GM12878 (cell line): Measurements from ENCODE around the gene CES3. TPM values are rescaled to one million over a fixed set of nuclear protein-coding genes. Genes with fewer than 3 reads are reported as not detected.
A peak's percentile ranks its signal among the peaks of the same experiment; 100 is the strongest.

Experiments
- BACH1 ChIP-seq: fragments of 450-650 bp; IDR thresholded peaks from 2 replicates; pipeline ENCODE4 v1.6.1; 2017; ENCODE audit warnings: mild to moderate bottlenecking, borderline replicate concordance
- CHD1 ChIP-seq: IDR thresholded peaks from 2 replicates; pipeline ENCODE4 v1.6.1; 2012; ENCODE audit warnings: low read depth, low read length, improper control_type of control experiment
- CREM ChIP-seq: IDR thresholded peaks from 2 replicates; pipeline ENCODE4 v1.6.1; 2014; ENCODE audit warnings: antibody characterized with exemption, low read depth
- EZH2 ChIP-seq: IDR thresholded peaks from 2 replicates; pipeline ENCODE4 v1.6.1; 2012; ENCODE audit warnings: low read depth, mild to moderate bottlenecking, control low read depth, inconsistent platforms, low read length, borderline replicate concordance; ENCODE audit not compliant: control insufficient read depth
- FOXM1 ChIP-seq: IDR thresholded peaks from 2 replicates; pipeline ENCODE4 v1.6.1; 2012; ENCODE audit warnings: low read depth, mild to moderate bottlenecking, inconsistent platforms, low read length, moderate library complexity
- GABPA ChIP-seq: IDR thresholded peaks from 2 replicates; pipeline ENCODE4 v1.6.1; 2014; ENCODE audit warnings: antibody characterized with exemption, low read depth, mild to moderate bottlenecking, inconsistent platforms
- HCFC1 ChIP-seq: fragments of 150-350 bp; IDR thresholded peaks from 2 replicates; pipeline ENCODE4 v1.6.1; 2014; ENCODE audit warnings: low read length
- HDGF ChIP-seq: fragments of 450-650 bp; IDR thresholded peaks from 2 replicates; pipeline ENCODE4 v1.6.1; 2016; ENCODE audit warnings: antibody characterized with exemption
- JUNB ChIP-seq: IDR thresholded peaks from 2 replicates; pipeline ENCODE4 v1.6.1; 2016; ENCODE audit warnings: antibody characterized with exemption, mild to moderate bottlenecking
- KAT2A ChIP-seq: conservative IDR thresholded peaks from 2 replicates; pipeline ENCODE4 v1.6.1; 2011; ENCODE audit warnings: low read depth, low read length; ENCODE audit not compliant: control insufficient read depth
- MYC ChIP-seq: IDR thresholded peaks from 2 replicates; pipeline ENCODE4 v1.6.1; 2011; ENCODE audit warnings: mild to moderate bottlenecking, low read length, moderate library complexity, inconsistent platforms; ENCODE audit not compliant: insufficient read depth, insufficient replicate concordance, insufficient read length, severe bottlenecking
- RAD21 ChIP-seq: IDR thresholded peaks from 2 replicates; pipeline ENCODE4 v1.6.1; 2011; ENCODE audit warnings: mild to moderate bottlenecking, low read depth, low read length, moderate library complexity; ENCODE audit not compliant: insufficient read depth
- SMAD5 ChIP-seq: IDR thresholded peaks from 2 replicates; pipeline ENCODE4 v1.6.1; 2016; ENCODE audit warnings: antibody characterized with exemption, low read depth
- SMARCA5 ChIP-seq: fragments of 450-650 bp; IDR thresholded peaks from 2 replicates; pipeline ENCODE4 v1.6.1; 2017; ENCODE audit warnings: mild to moderate bottlenecking
- SREBF1 ChIP-seq: IDR thresholded peaks from 2 replicates; pipeline ENCODE4 v1.6.1; 2012; ENCODE audit warnings: mild to moderate bottlenecking, low read length
- TCF7 ChIP-seq: IDR thresholded peaks from 2 replicates; pipeline ENCODE4 v1.6.1; 2014; ENCODE audit warnings: antibody characterized with exemption, borderline replicate concordance
- ZBED1 ChIP-seq: IDR thresholded peaks from 2 replicates; pipeline ENCODE4 v1.6.1; 2016; ENCODE audit warnings: borderline replicate concordance
- ZNF384 ChIP-seq: IDR thresholded peaks from 2 replicates; pipeline ENCODE4 v1.6.1; 2012; ENCODE audit warnings: low read depth, mild to moderate bottlenecking, low read length, improper control_type of control experiment, borderline replicate concordance
- polyA plus RNA-seq, 11 experiments: library from polyadenylated mRNA; depleted of rRNA in 4 of 11; unstranded in 6 of 11; stranded (reverse) in 5 of 11; fragments of >200 nt; fragmentation: Nextera tagmentation in 4 of 11; fragmentation: Illumina TruSeq in 1 of 11; extraction: Ambion mirVana in 4 of 11; extraction: Trizol in 1 of 11; gene quantifications; 1 replicate in 1 of 11; 2 replicates in 10 of 11; pipeline versions ENCODE4 v1.2.1 to v1.2.3, GENCODE V29; 2011 to 2016; ENCODE audit warnings: inconsistent platforms in 2 of 11, missing spikeins in 2 of 11, low read depth in 1 of 11
- total RNA-seq, 4 experiments: library from RNA; depleted of rRNA in 3 of 4; stranded (reverse); fragments of >200 nt in 3 of 4; fragmentation: Illumina TruSeq in 1 of 4; extraction: Trizol in 1 of 4; gene quantifications; 2 replicates each; pipeline versions ENCODE4 v1.2.1 to v1.2.3, GENCODE V29; 2013 to 2021
- TF ChIP-seq, protein P1 (sequence below): IDR thresholded peaks from 2 replicates; pipeline ENCODE4 v1.6.1; 2012; ENCODE audit warnings: low read length, inconsistent platforms
- TF ChIP-seq, protein P2 (sequence below): IDR thresholded peaks from 2 replicates; pipeline ENCODE4 v1.6.1; 2012; ENCODE audit warnings: mild to moderate bottlenecking, low read depth, low read length
- TF ChIP-seq, protein P3 (sequence below): fragments of 450-650 bp; IDR thresholded peaks from 2 replicates; pipeline ENCODE4 v1.6.1; 2018; ENCODE audit warnings: borderline replicate concordance, mild to moderate bottlenecking; ENCODE audit not compliant: partially characterized antibody

CES3 gene
- total and polyA plus RNA-seq, 10 of the 15 experiments (the other 5 are each of a cell fraction or from before 2014, with no cell fraction given), result 0.09 to 3.1 (median 0.76) TPM

GRCh38 chr16:66934138-66934838 lies 26.8 kb upstream of the CES3 start, which contains the start of gene CIAO2B (continued):
- TF ChIP-seq HDGF, result no peak; the same call in 1 of the 2 replicates
- no peak for TF ChIP-seq EZH2
- TF ChIP-seq RAD21, result no peak
- TF ChIP-seq, protein P1, sequence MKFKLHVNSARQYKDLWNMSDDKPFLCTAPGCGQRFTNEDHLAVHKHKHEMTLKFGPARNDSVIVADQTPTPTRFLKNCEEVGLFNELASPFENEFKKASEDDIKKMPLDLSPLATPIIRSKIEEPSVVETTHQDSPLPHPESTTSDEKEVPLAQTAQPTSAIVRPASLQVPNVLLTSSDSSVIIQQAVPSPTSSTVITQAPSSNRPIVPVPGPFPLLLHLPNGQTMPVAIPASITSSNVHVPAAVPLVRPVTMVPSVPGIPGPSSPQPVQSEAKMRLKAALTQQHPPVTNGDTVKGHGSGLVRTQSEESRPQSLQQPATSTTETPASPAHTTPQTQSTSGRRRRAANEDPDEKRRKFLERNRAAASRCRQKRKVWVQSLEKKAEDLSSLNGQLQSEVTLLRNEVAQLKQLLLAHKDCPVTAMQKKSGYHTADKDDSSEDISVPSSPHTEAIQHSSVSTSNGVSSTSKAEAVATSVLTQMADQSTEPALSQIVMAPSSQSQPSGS, result no peak
- TF ChIP-seq KAT2A, result no peak
- no peak for TF ChIP-seq ZNF384
- TF ChIP-seq, protein P2, sequence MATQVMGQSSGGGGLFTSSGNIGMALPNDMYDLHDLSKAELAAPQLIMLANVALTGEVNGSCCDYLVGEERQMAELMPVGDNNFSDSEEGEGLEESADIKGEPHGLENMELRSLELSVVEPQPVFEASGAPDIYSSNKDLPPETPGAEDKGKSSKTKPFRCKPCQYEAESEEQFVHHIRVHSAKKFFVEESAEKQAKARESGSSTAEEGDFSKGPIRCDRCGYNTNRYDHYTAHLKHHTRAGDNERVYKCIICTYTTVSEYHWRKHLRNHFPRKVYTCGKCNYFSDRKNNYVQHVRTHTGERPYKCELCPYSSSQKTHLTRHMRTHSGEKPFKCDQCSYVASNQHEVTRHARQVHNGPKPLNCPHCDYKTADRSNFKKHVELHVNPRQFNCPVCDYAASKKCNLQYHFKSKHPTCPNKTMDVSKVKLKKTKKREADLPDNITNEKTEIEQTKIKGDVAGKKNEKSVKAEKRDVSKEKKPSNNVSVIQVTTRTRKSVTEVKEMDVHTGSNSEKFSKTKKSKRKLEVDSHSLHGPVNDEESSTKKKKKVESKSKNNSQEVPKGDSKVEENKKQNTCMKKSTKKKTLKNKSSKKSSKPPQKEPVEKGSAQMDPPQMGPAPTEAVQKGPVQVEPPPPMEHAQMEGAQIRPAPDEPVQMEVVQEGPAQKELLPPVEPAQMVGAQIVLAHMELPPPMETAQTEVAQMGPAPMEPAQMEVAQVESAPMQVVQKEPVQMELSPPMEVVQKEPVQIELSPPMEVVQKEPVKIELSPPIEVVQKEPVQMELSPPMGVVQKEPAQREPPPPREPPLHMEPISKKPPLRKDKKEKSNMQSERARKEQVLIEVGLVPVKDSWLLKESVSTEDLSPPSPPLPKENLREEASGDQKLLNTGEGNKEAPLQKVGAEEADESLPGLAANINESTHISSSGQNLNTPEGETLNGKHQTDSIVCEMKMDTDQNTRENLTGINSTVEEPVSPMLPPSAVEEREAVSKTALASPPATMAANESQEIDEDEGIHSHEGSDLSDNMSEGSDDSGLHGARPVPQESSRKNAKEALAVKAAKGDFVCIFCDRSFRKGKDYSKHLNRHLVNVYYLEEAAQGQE, result no peak
- no peak for TF ChIP-seq TCF7
- TF ChIP-seq SMARCA5, result peak; percentile 86; the same call in 1 of the 2 replicates
- TF ChIP-seq BACH1, result peak; percentile 49; the same call in 1 of the 2 replicates
- TF ChIP-seq ZBED1, result no peak
- TF ChIP-seq SREBF1, result no peak
- TF ChIP-seq, protein P3, sequence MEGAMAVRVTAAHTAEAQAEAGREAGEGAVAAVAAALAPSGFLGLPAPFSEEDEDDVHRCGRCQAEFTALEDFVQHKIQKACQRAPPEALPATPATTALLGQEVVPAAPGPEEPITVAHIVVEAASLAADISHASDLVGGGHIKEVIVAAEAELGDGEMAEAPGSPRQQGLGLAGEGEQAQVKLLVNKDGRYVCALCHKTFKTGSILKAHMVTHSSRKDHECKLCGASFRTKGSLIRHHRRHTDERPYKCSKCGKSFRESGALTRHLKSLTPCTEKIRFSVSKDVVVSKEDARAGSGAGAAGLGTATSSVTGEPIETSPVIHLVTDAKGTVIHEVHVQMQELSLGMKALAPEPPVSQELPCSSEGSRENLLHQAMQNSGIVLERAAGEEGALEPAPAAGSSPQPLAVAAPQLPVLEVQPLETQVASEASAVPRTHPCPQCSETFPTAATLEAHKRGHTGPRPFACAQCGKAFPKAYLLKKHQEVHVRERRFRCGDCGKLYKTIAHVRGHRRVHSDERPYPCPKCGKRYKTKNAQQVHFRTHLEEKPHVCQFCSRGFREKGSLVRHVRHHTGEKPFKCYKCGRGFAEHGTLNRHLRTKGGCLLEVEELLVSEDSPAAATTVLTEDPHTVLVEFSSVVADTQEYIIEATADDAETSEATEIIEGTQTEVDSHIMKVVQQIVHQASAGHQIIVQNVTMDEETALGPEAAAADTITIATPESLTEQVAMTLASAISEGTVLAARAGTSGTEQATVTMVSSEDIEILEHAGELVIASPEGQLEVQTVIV, result peak; percentile 69
- TF ChIP-seq CREM, result peak; percentile 59; the same call in 1 of the 2 replicates
- TF ChIP-seq FOXM1, result no peak
- TF ChIP-seq MYC, result no peak
- TF ChIP-seq CHD1, result no peak
- no peak for TF ChIP-seq JUNB
- TF ChIP-seq SMAD5, result peak; percentile 79
- peak; percentile 91 for TF ChIP-seq GABPA
- peak; percentile 67 for TF ChIP-seq HCFC1
